ENCODE data around the gene TSPAN10.

Gene TSPAN10

GRCh38 chr17:81659038-81659437 is 22.0 kb downstream of the TSPAN10 start:
- TF ChIP-seq CTCF (IDR thresholded peaks at IDR 0.05), result no peak
- DNase-seq, result no peak
- Histone ChIP-seq H3K27me3 (peaks cover 0 to 20% of the 10 kb centered on the region in 2 donors), H3K36me3 (no peaks in the 10 kb centered on the region), H3K4me3 (no peak overlapping the region), H3K27ac (no peak overlapping the region), H3K4me1 (no peaks in the 10 kb centered on the region), H3K9me3 (no peaks in the 10 kb centered on the region)
- intact Hi-C loops (cut with DNase I; ENCODE audit: low total_unique reads), result no loop called here

GRCh38 chr17:81660441-81660840 is 23.4 kb downstream of the TSPAN10 start:
- Histone ChIP-seq H3K27ac (no peak overlapping the region), H3K4me3 (no peak overlapping the region), H3K9me3 (no peaks in the 10 kb centered on the region), H3K4me1 (peaks cover 0 to 6% (median 5%) of the 10 kb centered on the region in 4 donors), H3K27me3 (peaks cover 0 to 10% of the 10 kb centered on the region in 2 donors), H3K36me3 (peaks cover 0 to 7% (median 0%) of the 10 kb centered on the region in 3 donors)
- intact Hi-C loops (cut with DNase I; ENCODE audit: low total_unique reads), result no loop called here
- TF ChIP-seq CTCF (IDR thresholded peaks at IDR 0.05), result no peak
- DNase-seq, result no peak

- no peaks in the 10 kb centered on the region for H3K9me3 ChIP-seq
- DNase-seq, result no peak
- TF ChIP-seq CTCF (IDR thresholded peaks at IDR 0.05), result no peak
Observed at GRCh38 chr17:81662002-81662401, 25.0 kb downstream of the TSPAN10 start.

GRCh38 chr17:81664051-81664470 is 27.1 kb downstream of the TSPAN10 start:
- H3K9me3 ChIP-seq, result no peaks in the 10 kb centered on the region
- H3K4me1 ChIP-seq, result peaks cover 0 to 30% (median 23%) of the 10 kb centered on the region in 4 donors
- H3K36me3 ChIP-seq, result peaks cover 0 to 7% (median 0%) of the 10 kb centered on the region in 3 donors
- TF ChIP-seq CTCF (IDR thresholded peaks at IDR 0.05), result no peak
- intact Hi-C loops (cut with DNase I; ENCODE audit: low total_unique reads), result no loop called here
- no peak for DNase-seq
- no peak overlapping the region for H3K4me3 ChIP-seq
- no peak overlapping the region for H3K27ac ChIP-seq
- H3K27me3 ChIP-seq, result no peaks in the 10 kb centered on the region

More at GRCh38 chr17:81662002-81662401, 25.0 kb downstream of the TSPAN10 start:
- Histone ChIP-seq H3K27ac (no peak overlapping the region), H3K36me3 (peaks cover 0 to 7% (median 0%) of the 10 kb centered on the region in 3 donors), H3K4me1 (peaks cover 0 to 16% (median 11%) of the 10 kb centered on the region in 4 donors), H3K27me3 (no peaks in the 10 kb centered on the region), H3K4me3 (no peak overlapping the region)
- intact Hi-C loops (cut with DNase I; ENCODE audit: low total_unique reads), result no loop called here

- TF ChIP-seq CTCF (IDR thresholded peaks at IDR 0.05), result no peak
- no peak for DNase-seq
- Histone ChIP-seq H3K9me3 (no peaks in the 10 kb centered on the region), H3K36me3 (peaks cover 11 to 21% (median 13%) of the 10 kb centered on the region in 3 donors), H3K27ac (peak overlapping the region; percentile 86 to 92), H3K4me3 (peak overlapping the region; percentile 87 to 95), H3K4me1 (peaks cover 0 to 30% (median 23%) of the 10 kb centered on the region in 4 donors), H3K27me3 (no peaks in the 10 kb centered on the region)
- intact Hi-C loops (cut with DNase I; ENCODE audit: low total_unique reads), result loop anchor here (2.0 kb wide), 1 partner anchor 29 kb away; the partner anchor contains the start of genes NPLOC4 and TSPAN10
Observed at GRCh38 chr17:81665205-81666091, 28.5 kb downstream of the TSPAN10 start.
